ENCODE results near the gene GOLGA6L25. TPM values are rescaled to one million over a fixed set of nuclear protein-coding genes. Genes with fewer than 3 reads are reported as not detected.
"Not testable (repeated sequence)": the region's sequence is repeated elsewhere in the genome, so short reads cannot be mapped to it uniquely, and the experiment has no call there.

The GOLGA6L25 gene
- not detected in 2 replicates for total RNA-seq

GRCh38 chr15:28553268-28553667, at the start of gene GOLGA6L25:
TSS of gene GOLGA6L25 (plus strand) at chr15:28553568. CDS start at chr15:28553629, 61 bp downstream.
- intact Hi-C loops (cut with micrococcal nuclease): not testable (repeated sequence)

GRCh38 chr15:28508217-28508889, 45.0 kb upstream of the GOLGA6L25 start:
- intact Hi-C loops (cut with micrococcal nuclease): not testable (repeated sequence)

- intact Hi-C loops (cut with micrococcal nuclease): not testable (repeated sequence)
These were observed 39.2 kb upstream of the GOLGA6L25 start for GRCh38 chr15:28514128-28514527.

GRCh38 chr15:28515208-28515607, 38.2 kb upstream of the GOLGA6L25 start:
- intact Hi-C loops (cut with micrococcal nuclease): not testable (repeated sequence)

GRCh38 chr15:28532954-28533353, 20.4 kb upstream of the GOLGA6L25 start, which contains the start of gene GOLGA8G:
TSS of gene GOLGA8G (minus strand) at chr15:28532971. CDS start at chr15:28532909, 62 bp downstream.
- intact Hi-C loops (cut with micrococcal nuclease): not testable (repeated sequence)

GRCh38 chr15:28573351-28573750, 20.0 kb downstream of the GOLGA6L25 start:
- intact Hi-C loops (cut with micrococcal nuclease): not testable (repeated sequence)

GRCh38 chr15:28588977-28589606, 35.7 kb downstream of the GOLGA6L25 start:
- intact Hi-C loops (cut with micrococcal nuclease): not testable (repeated sequence)

- intact Hi-C loops (cut with micrococcal nuclease): not testable (repeated sequence)
These were observed 36.4 kb downstream of the GOLGA6L25 start for GRCh38 chr15:28589769-28590168.

GRCh38 chr15:28592395-28592794, 39.0 kb downstream of the GOLGA6L25 start:
- intact Hi-C loops (cut with micrococcal nuclease): not testable (repeated sequence)

GRCh38 chr15:28593424-28594129, 40.2 kb downstream of the GOLGA6L25 start:
- intact Hi-C loops (cut with micrococcal nuclease): not testable (repeated sequence)

- intact Hi-C loops (cut with micrococcal nuclease): not testable (repeated sequence)
These were observed 44.1 kb downstream of the GOLGA6L25 start for GRCh38 chr15:28597471-28597870.

- intact Hi-C loops (cut with micrococcal nuclease): not testable (repeated sequence)
These were observed 44.8 kb downstream of the GOLGA6L25 start for GRCh38 chr15:28598209-28598608.

- intact Hi-C loops (cut with micrococcal nuclease): not testable (repeated sequence)
These were observed 48.8 kb downstream of the GOLGA6L25 start for GRCh38 chr15:28602152-28602551.

Other genes with a start within 250 kb of the GOLGA6L25 start
- gene HERC2, start 231.4 kb upstream of the GOLGA6L25 start, total RNA-seq: 42.2 and 45.9 TPM in 2 replicates
- not detected in 2 replicates for gene GOLGA6L24, start 195.5 kb upstream of the GOLGA6L25 start, total RNA-seq
- not detected in 2 replicates for gene GOLGA8F, start 174.9 kb upstream of the GOLGA6L25 start, total RNA-seq
- 0.05 TPM in 1 of 2 replicates, not detected in the other for gene GOLGA8G, start 20.6 kb upstream of the GOLGA6L25 start, total RNA-seq
- 3.9 and 4.4 TPM in 2 replicates for gene GOLGA8M, start 158.9 kb downstream of the GOLGA6L25 start, total RNA-seq

Measured in T-helper 2 cell treated with Interferon-gamma antibody and Interleukin-4, amounts not matched to agents 100 ng/mL and 5 ng/mL, for 36 hours (primary cell).